Stimulated activated CD4-positive, alpha-beta T cell treated with anti-CD3 and anti-CD28 coated beads, Interleukin-4, amount 100 ng/mL, for 1 hour (primary cell): Measurements from ENCODE around the gene BLTP3A.
A peak's percentile ranks its signal among the peaks of the same experiment; 100 is the strongest.
"Not testable (repeated sequence)": the region's sequence is repeated elsewhere in the genome, so short reads cannot be mapped to it uniquely, and the experiment has no call there.

Experiments used
- DNase-seq: peaks from one replicate; pipeline ENCODE4 v3.0.0-alpha.2; 2020

BLTP3A gene, protein sequence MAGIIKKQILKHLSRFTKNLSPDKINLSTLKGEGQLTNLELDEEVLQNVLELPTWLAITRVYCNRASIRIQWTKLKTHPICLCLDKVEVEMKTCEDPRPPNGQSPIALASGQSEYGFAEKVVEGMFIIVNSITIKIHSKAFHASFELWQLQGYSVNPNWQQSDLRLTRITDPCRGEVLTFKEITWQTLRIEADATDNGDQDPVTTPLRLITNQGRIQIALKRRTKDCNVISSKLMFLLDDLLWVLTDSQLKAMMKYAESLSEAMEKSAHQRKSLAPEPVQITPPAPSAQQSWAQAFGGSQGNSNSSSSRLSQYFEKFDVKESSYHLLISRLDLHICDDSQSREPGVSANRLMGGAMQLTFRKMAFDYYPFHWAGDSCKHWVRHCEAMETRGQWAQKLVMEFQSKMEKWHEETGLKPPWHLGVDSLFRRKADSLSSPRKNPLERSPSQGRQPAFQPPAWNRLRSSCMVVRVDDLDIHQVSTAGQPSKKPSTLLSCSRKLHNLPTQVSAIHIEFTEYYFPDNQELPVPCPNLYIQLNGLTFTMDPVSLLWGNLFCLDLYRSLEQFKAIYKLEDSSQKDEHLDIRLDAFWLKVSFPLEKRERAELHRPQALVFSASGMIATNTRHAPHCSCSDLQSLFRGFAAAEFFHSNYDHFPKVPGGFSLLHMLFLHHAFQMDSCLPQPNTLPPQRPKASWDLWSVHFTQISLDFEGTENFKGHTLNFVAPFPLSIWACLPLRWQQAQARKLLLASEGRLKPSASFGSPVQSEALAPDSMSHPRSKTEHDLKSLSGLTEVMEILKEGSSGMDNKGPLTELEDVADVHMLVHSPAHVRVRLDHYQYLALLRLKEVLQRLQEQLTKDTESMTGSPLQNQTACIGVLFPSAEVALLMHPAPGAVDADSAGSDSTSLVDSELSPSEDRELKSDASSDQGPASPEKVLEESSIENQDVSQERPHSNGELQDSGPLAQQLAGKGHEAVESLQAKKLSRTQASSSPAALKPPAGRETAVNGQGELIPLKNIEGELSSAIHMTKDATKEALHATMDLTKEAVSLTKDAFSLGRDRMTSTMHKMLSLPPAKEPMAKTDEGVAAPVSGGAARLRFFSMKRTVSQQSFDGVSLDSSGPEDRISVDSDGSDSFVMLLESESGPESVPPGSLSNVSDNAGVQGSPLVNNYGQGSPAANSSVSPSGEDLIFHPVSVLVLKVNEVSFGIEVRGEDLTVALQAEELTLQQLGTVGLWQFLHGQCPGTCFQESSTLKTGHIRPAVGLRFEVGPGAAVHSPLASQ (N-terminal part only)

DNA sequence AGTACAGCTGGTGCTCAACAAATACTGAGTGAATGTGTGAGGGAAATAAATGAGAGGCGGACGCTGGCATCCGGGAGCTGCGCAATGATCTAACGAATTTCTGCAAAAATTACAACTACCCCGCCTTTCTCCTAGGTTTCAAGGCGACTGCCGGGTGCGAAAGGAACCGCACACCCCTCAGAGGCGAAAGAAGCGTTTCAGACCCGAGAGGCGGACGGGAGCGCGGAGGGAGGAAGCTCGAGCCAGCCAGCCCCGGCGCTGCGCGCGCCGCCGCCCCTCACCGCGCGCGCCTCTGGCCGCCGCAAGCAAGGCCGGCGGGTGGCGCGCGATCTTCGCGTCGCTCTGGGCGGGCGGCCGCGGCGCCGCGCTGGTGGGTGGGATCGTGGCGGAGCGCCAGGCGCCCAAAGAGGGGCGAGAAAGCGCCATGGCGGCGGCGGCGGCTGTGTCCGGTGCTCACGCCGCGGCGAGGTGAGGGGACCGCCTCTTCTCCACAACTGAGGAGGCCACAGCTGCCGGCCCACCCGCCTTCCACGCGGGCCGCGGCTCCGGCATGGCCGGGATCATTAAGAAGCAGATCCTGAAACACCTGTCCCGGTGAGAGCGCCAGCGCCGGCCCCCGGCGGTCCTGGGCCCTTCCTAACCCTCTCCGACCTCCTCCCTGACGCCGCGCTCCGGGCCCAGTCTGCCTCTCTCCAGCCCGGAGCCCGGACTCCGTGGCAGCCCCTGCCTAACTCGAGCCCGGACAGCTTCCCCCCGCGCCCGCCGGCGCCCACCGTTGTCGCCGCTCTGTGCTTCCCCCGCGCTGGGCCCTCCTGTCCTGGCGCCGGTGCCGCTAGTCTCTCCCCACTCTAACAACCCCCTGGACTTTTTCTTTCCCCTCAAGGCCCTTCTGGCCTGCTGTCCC lies at the start of gene BLTP3A:
TSS of gene BLTP3A (plus strand) at position 383 of the 904 bp plus-strand sequence. CDS start at position 551, 168 bp downstream.
- peak; percentile 80 for DNase-seq

DNA sequence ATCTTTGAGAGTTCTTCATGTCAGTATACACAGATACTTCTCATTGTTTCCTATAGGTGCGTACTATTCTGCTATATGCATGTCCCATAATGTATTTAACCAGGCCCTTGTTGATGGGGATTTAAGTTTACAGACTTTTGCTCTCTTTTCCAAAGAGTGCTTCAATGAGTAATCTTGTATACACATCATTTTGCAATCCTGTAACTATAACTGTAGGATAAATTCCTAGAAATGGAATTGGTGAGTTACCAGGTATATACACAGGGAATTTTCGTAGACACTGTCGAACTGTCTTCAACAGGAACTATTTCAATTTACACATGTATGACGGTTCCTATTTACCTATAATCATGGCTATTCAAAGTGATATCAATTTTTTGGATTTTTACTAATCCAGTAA lies 49.8 kb upstream of the BLTP3A start:
- DNase-seq: no peak

DNA sequence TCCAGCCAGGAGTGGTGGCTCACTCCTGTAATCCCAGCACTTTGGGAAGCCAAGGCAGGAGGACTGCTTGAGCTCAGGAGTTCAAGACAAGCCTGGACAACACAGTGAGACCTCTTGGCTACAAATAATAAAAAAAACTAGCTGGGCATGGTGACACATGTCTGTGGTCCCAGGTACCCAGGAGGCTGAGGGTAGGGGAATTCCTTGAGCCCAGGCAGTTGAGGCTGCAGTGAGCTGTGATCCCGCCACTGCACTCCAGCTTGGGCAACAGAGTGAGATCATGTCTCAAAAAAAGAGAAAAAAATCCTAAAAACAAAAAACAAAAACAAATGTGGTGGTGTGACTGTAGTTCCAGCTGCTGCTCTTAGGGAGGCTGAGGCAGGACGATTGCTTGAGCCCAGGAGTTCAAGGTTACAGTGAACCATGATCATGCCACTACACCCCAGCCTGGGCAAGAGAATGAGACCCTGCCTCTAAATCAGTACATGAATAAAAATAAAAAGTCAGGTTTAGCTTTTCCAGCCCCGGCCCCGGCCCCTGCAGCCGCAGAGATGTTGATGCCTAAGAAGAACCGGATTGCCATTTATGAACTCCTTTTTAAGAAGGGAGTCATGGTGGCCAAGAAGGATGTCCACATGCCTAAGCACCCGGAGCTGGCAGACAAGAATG lies 48.1 kb upstream of the BLTP3A start:
- DNase-seq: no peak

DNA sequence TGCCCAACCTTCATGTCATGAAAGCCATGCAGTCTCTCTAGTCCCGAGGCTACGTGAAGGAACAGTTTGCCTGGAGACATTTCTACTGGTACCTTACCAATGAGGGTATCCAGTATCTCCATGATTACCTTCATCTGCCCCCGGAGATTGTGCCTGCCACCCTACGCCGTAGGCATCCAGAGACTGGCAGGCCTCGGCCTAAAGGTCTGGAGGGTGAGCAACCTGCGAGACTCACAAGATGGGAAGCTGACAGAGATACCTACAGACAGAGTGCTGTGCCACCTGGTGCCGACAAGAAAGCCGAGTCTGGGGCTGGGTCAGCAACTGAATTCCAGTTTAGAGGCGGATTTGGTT lies 47.6 kb upstream of the BLTP3A start:
- not testable (repeated sequence) for DNase-seq

DNA sequence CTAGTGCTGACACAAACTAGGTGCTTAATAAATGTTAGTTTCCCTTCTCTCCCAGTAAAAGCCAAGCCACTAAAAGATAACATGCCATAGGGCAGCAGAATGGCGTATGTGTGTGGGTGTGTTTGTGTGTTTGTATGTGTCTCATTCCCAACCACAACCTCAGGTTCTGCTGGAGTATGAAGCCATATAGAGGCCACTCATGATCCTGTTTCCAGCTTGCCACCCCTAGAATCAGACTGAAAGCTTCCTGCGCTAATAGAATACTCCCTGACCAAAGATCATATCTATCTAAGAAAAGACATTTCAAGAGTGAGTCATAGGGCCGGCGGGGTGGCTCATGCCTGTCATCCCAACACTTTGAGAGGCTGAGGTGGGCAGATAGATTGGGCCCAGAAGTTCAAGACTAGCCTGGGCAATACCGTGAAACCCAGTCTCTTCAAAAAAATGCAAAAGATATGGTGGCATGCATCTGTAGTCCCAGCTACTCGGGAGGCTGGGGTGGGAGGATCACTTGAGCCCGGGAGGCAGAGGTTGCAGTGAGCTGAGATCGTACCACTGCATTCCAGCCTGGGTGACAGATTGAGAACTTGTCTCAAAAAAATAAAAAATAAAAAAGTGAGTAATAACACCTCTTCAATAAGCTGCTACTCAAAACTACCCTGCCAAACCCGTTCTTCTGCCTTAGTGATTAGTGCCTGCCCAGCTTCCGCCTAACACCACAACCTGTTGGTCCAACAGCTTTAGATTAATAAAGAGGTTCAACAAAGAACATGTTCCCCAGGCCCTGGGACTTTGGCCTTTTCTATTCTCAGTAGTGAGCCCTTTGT lies 46.4 kb upstream of the BLTP3A start:
- DNase-seq: no peak

DNA sequence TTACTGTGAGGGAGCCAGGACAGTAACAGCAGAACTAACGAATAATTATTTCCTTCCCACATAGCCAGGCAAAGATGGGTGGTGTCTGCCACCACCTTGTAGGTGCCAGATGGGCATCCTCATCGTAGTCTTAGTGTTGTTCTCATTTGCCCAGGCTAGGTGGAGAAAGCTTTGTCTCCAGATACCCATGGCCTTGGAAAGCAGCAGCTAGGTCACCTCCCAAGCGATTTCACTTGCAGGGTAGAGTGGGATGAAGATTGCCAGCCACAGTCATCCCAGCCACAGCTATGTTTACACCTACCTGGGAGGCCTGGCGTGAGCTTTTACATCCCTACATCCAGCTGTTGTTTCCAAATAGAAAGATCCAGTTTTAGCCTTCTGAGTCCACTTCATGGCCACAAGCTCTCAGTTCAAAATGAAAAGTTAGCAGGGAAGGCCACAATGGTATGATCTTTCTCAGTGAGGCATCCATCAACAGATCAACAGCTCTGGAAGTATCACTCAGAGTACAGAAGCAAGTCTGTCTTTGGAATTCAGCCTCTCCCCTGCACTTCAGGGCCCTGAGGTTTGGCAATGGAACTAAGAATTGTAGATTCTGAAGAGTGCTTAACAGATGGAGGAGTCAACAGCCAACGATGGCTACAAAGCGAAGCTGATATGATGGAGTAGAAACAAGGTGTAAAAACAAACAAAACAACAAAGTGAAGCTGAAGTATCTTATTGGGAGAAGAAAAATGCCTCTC lies 45.6 kb upstream of the BLTP3A start:
- no peak for DNase-seq

DNA sequence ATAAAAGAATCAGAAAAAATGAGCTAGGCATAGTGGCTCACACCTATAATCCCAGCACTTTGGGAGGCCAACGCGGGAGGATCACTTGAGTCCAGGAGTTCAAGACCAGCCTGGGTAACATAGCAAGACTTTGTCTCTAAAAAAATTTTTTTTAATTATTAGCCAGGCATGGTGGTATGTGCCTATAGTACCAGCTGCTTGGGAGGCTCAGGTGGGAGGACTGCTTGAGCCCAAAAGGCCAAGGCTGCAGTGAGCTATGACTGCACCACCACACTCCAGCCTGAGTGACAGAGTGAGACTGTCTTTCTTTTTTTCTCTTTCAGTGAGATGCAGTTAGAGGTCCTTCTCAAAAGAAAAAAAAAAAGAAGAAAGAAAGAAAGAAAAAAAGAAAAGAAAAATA lies 43.1 kb upstream of the BLTP3A start:
- no peak for DNase-seq

DNA sequence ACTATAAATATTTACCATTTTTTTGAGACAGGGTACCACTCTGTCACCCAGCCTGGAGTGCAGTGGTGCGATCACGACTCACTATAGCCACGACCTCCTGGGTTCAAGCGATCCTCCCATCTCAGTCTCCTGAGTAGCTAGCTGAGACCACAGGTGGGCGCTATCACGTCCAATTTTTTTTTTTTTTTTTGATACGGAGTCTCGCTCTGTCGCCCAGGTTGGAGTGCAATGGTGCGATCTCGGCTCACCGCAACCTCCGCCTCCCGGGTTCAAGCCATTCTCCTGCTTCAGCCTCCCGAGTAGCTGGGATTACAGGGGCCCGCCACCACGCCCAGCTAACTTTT lies 35.4 kb upstream of the BLTP3A start:
- peak; percentile 28 for DNase-seq

DNA sequence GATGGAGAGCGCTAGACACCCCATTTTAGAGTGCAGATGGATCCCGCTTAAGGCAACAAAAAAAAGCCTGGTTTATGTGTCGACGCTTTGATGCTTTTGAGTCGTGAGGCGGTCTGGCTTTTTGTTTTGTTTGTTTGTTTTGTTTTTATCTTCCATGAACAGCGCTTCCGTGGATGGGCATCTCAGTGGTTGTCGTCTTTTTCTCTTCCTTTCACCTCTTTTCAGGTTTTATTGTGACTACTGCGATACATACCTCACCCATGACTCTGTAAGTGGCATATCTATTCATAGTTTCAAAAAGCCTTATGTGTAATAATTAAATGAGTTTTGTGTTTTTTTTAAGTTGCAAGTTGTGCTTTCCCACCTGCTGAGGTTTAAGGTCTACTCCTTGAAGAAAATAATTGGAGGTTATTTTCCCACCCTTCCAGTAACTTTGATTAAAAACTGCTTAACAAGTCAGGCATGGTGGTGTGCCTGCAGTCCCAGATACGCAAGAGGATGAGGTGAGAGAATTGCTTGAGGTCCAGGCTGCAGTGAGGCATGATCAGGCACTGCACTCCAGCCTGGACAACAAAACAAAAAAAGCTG lies 34.1 kb upstream of the BLTP3A start:
- DNase-seq: no peak

DNA sequence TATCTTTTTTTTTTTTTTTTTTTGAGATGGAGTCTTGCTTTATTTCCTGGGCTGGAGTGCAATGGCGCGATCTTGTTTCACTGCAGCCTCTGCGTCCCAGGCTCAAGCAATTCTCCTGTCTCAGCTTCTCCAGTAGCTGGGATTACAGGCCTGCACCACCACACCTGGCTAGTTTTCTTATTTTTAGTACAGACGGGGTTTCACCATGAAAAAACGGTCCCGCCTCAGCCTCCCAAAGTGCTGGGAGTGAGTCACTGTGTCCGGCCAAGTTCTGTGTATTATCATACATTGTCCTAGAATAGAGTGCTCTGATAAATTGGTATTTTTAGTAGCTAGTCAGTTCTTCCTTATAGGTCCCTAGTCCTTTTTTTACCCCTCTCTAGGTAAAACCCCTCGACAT lies 31.8 kb upstream of the BLTP3A start:
- no peak for DNase-seq

DNA sequence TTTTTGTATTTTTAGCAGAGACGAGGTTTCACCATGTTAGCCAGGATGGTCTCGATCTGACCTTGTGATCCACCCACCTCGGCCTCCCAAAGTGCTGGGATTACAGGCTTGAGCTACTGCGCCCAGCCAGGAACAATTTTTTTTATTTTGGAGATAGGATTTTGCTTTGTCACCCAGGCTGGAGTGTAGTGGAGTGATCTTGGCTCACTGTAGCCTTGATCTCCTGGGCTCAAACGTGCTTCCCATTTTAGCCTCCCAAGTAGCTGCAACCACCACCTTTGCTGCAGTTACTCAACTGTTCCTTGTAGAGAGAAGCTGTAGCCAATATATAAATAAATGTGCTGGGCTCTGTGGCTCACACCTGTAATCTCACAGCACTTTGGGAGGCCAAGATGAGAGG lies 30.2 kb upstream of the BLTP3A start:
- DNase-seq: not testable (repeated sequence)

DNA sequence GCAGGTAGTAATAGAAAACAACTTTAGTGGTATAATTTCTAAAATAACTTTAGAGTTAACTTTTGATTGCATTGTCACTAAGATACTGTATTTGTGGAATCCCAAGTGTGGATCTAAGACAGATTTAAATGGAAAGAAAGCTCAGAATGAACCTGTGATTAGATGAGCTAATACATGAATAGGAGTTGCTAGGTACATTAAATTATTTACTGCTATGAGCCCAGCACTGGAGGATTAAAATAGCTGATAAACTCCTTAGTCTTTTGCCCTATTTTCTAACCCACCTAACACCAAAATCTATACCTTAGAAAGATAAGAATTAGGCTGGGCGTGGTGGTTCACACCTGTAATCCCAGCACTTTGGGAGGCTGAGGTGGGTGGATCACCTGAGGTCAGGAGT lies 23.7 kb upstream of the BLTP3A start:
- no peak for DNase-seq

DNA sequence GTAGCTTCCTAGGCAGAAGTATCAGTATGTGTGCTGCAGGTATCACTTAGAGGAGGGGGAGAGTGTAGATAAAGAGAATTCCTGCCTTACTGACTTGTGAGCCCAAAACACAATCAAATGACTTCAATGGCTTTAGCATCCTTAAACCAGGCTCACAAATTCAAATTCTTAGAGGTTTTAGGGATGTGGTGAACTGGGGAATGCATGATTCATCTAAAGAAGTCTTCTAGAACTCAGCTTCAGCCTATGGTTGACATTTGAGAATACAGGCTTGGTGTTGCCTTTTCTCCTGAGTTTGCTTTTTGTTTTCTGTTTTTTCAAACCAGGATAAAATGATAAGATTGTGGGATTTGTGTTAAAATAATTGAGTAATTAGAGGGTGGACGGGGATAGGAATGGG lies 20.2 kb upstream of the BLTP3A start:
- DNase-seq: no peak

DNA sequence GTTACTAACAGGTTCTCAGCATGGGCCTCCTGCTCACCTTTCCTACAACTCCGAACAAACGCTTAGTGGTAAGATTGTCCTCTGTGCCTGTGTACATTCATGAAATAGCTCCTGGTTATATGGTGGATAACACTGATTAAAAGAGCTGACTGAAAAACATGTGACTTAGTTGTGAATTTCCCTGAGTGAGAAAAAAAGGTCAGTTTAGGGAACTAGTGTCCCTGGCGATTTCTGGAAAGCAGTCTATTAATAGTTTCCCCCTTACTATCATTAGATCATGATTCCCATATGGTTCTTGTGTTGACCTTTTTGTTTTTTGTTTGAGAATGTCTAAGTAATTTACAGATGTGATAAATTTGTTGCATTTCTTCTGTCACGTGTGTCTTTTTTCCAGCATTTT lies 18.9 kb upstream of the BLTP3A start:
- no peak for DNase-seq

DNA sequence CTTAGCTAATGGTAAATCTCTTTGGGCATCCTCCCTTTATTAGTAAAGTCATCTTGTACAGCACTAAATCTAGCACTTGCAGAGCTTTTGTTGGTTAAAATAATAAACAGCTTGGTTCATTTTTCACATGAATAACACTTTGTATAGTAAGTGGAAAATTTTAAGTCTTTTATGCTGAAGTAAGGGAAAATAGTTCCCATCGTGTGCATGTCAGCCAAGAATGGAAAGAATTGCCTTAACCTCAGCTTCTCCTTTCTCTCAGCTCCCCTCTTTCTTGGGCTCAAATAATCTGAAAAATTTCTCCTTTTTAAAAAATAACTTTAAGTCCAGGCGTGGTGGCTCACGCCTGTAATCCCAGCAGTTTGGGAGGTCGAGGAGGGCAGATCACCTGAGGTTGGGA lies 18.0 kb upstream of the BLTP3A start:
- DNase-seq: no peak

DNA sequence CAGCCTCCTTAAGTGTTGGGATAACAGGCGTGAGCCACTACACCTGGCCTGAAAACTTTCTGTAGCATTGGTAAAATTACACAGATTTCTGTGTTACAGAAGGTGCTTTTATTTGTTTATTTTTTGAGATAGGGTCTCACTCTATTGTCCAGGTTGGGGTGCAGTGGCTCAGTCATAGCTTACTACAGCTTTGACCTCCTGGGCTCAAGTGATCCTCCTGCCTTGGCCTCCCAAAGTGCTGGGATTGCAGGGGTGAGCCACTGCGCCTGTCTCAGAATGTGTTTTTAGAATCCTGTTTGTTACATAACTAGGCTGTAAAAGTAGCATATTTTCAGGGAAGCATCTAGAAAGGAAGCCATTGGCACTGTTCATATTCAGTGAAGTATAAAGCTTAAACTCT lies 16.9 kb upstream of the BLTP3A start:
- no peak for DNase-seq

DNA sequence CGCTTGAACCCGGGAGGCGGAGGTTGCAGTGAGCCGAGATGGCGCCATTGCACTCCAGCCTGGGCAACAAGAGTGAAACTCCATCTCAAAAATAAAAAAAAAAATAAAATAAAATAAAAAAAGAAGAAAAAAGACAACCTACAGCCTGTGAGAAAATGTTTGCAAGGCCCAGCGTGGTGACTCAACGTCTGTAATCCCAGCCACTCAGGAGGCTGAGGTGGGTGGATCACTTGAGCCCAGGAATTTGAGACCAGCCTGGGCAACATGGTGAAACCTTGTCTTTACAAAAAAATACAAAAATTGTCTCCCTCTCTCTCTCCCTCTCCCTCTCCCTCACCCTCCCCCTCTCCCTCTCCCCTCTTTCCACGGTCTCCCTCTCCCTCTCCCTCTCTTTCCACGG lies 6.5 kb upstream of the BLTP3A start:
- DNase-seq: not testable (repeated sequence)

DNA sequence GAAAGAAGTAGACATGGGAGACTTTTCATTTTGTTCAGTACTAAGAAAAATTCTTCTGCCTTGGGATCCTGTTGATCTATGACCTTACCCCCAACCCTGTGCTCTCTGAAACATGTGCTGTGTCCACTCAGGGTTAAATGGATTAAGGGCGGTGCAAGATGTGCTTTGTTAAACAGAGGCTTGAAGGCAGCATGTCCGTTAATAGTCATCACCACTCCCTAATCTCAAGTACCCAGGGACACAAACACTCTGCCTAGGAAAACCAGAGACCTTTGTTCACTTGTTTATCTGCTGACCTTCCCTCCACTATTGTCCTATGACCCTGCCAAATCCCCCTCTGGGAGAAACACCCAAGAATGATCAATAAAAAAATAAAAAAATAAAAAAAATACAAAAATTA lies 4.7 kb upstream of the BLTP3A start:
- DNase-seq: not testable (repeated sequence)

DNA sequence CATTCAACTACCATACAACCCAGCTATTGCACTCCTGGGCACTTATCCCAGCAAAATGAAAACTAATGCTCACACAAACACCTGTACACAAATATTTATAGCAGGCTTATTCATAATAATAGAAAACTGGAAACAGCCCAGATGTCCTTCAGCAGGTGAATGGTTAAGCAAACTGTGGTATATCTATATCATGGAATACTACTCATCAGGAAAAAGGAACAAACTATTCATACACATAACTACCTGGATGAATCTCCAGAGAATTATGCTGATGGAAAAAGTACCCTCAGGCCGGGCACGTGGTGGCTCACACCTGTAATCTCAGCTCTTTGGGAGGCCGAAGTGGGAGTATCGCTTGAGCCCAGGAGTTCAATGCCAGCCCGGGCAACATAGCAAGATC lies 3.8 kb upstream of the BLTP3A start:
- DNase-seq: no peak
